ENCODE data around the gene WSCD1.

The WSCD1 gene

DNA sequence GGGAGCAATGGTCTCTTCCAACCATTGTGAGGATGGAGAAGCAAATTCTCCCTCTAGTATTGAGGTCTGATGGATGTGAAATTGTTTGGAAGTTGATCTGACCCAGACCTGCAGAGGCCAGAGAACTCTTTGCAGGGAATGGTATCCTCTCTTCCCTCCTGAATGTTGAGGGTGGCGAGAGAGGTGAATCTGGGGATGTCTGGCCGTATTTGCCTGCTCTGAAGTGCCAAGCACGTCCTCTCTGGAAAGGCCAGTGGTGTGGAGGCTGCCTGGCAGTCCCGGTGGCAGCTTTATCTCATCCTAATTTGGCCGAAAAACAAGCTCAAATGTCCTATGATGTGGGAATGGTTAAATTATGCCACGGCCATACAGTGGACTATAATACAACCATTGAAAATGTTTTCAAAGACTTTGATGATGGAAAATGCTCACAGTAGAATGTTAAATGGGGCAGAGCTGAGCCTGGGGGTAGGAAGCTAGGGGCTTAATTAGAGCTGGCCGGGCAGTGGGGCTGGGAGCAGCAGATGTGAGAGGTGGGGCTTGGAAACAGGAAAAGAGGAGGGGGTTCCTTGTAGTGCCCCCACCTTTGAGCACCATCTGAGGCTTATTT, 30.8 kb downstream of the WSCD1 start:
- Histone ChIP-seq H3K36me3 (ENCODE audit: control insufficient read depth, insufficient read depth, low read length) (no peaks in the 10 kb centered on the region), H3K27me3 (replicated peaks; ENCODE audit: control insufficient read depth, insufficient read depth, low read length) (peaks cover 2% of the 10 kb centered on the region; the same call in 1 of the 2 replicates), H3K4me3 (replicated peaks; ENCODE audit: low read depth, low read length) (no peak overlapping the region)
- TF ChIP-seq, protein P1, sequence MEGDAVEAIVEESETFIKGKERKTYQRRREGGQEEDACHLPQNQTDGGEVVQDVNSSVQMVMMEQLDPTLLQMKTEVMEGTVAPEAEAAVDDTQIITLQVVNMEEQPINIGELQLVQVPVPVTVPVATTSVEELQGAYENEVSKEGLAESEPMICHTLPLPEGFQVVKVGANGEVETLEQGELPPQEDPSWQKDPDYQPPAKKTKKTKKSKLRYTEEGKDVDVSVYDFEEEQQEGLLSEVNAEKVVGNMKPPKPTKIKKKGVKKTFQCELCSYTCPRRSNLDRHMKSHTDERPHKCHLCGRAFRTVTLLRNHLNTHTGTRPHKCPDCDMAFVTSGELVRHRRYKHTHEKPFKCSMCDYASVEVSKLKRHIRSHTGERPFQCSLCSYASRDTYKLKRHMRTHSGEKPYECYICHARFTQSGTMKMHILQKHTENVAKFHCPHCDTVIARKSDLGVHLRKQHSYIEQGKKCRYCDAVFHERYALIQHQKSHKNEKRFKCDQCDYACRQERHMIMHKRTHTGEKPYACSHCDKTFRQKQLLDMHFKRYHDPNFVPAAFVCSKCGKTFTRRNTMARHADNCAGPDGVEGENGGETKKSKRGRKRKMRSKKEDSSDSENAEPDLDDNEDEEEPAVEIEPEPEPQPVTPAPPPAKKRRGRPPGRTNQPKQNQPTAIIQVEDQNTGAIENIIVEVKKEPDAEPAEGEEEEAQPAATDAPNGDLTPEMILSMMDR (IDR thresholded peaks at IDR 0.05; ENCODE audit: insufficient read depth, low read length, poor library complexity, severe bottlenecking), result no peak
- DNase-seq (ENCODE audit: extremely low read depth, insufficient read length), result no peak

DNA sequence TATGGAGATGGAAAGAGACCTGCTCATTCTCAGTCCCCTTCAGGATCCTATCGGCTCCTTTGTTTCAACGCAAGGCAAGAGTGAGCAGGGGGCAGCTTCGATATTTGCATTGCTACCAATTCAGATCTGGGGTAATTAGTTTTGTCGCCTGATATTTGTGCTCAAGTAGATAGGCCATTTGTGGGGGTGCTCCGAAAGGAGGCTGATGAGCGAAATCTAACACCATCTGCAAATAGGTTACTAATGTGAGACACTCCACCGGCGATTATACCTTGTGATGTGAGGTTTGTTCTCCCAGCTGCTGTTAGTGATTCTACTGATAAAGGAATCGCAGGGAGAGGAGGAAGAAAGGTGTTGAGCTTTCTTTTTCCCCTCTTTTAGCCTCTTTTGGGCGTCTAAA, 31.5 kb downstream of the WSCD1 start:
- DNase-seq (ENCODE audit: extremely low read depth, insufficient read length), result no peak
- peaks cover 2% of the 10 kb centered on the region; the same call in 1 of the 2 replicates for H3K27me3 ChIP-seq (replicated peaks; ENCODE audit: control insufficient read depth, insufficient read depth, low read length)
- H3K36me3 ChIP-seq (ENCODE audit: control insufficient read depth, insufficient read depth, low read length), result no peaks in the 10 kb centered on the region
- TF ChIP-seq, protein P1 (IDR thresholded peaks at IDR 0.05; ENCODE audit: insufficient read depth, low read length, poor library complexity, severe bottlenecking), result no peak
- H3K4me3 ChIP-seq (replicated peaks; ENCODE audit: low read depth, low read length), result no peak overlapping the region

DNA sequence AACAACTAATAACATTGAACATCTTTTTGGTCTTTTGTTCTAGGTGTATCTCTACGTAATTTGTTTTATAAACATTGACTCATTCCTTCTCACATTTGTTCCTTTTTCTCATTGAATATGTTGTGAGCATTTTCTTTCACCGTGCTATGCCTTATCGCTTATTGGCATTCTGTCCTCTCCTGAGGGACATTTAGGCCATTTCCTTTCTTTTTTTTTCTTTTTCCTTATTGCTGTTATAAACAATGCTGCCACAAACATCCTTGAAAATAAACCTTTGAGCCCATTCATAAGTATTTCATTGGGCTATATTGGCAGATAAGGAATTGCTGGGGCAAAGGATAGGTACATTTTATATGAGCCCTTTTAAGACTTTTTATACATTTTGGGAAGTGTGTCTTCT, 32.4 kb downstream of the WSCD1 start:
- no peaks in the 10 kb centered on the region for H3K36me3 ChIP-seq (ENCODE audit: control insufficient read depth, insufficient read depth, low read length)
- DNase-seq (ENCODE audit: extremely low read depth, insufficient read length), result no peak
- no peak overlapping the region for H3K4me3 ChIP-seq (replicated peaks; ENCODE audit: low read depth, low read length)
- peaks cover 2% of the 10 kb centered on the region; the same call in 1 of the 2 replicates for H3K27me3 ChIP-seq (replicated peaks; ENCODE audit: control insufficient read depth, insufficient read depth, low read length)
- TF ChIP-seq, protein P1 (IDR thresholded peaks at IDR 0.05; ENCODE audit: insufficient read depth, low read length, poor library complexity, severe bottlenecking), result no peak

DNA sequence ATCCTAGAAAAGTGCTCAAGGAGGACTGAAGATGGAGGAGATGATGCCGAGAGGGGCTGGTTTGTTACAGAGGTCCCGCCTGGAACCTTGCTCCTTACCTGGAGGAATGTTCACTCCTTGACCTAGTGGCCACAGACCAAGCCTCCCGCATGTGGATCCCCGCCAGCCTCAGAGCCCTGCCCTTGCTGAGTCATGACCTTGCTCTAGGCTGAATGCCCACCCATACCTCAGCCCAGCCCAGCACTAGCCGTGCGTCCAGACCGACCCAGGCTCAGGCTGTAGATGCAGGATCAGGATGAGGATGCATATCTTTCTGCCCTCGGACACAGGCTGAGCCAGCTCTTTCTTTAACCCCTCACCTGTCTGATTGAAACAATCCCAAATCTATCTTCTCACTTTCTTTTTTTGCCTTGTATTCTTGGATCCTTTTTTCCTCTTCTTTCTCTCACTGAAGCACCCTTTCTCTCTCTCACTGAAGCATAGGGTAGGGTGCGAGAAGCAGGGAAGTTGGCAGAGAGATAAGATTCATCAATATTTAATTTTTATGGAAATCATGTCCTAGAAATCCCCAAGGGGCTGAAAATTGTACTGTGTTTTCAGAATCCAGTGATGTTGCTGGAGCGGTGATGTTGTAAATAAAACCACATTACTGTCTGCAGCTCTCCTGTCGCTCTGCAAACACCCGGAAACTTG, 34.9 kb downstream of the WSCD1 start:
- TF ChIP-seq, protein P1 (IDR thresholded peaks at IDR 0.05; ENCODE audit: insufficient read depth, low read length, poor library complexity, severe bottlenecking), result no peak
- Histone ChIP-seq H3K27me3 (replicated peaks; ENCODE audit: control insufficient read depth, insufficient read depth, low read length) (peaks cover 1% of the 10 kb centered on the region; the same call in 1 of the 2 replicates), H3K4me3 (replicated peaks; ENCODE audit: low read depth, low read length) (no peak overlapping the region), H3K36me3 (ENCODE audit: control insufficient read depth, insufficient read depth, low read length) (no peaks in the 10 kb centered on the region)
- DNase-seq (ENCODE audit: extremely low read depth, insufficient read length), result no peak

DNA sequence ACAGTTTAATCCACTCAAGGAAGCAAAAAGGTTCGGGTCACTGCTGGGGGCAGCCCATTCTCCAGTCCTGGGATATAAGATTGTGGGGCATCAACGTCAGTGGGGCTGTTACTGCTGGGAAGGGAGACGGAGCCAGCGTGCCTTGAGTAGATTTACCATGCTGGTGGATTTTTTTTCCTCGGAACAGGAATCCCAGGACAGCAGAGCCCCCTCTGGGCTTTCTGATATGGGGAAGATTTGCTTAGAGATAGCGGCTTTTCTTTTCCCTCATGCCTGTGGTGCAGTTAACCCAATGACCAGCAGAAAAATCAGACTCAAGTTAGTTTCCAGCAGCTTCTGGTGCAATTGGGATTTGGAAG, 35.4 kb downstream of the WSCD1 start:
- TF ChIP-seq, protein P1 (IDR thresholded peaks at IDR 0.05; ENCODE audit: insufficient read depth, low read length, poor library complexity, severe bottlenecking), result no peak
- DNase-seq (ENCODE audit: extremely low read depth, insufficient read length), result no peak

More for the DNA sequence above, 35.4 kb downstream of the WSCD1 start:
- no peak overlapping the region for H3K4me3 ChIP-seq (replicated peaks; ENCODE audit: low read depth, low read length)
- no peaks in the 10 kb centered on the region for H3K36me3 ChIP-seq (ENCODE audit: control insufficient read depth, insufficient read depth, low read length)
- H3K27me3 ChIP-seq (replicated peaks; ENCODE audit: control insufficient read depth, insufficient read depth, low read length), result no peaks in the 10 kb centered on the region; the same call in 1 of the 2 replicates
